ENCODE measurements around the gene LGR6. TPM values are rescaled to one million over a fixed set of nuclear protein-coding genes. Genes with fewer than 3 reads are reported as not detected.

LGR6 gene
- total and polyA plus RNA-seq, 12 donors = 0.06 to 1.0 (median 0.18) TPM; not detected in 3

- DNase-seq = no peak
- intact Hi-C loops (cut with DNase I) = no loop called here
- Histone ChIP-seq H3K4me1 (replicated peaks in 1 of 2) (peaks cover 0 to 13% of the 10 kb centered on the region in 2 donors), H3K27me3 (no peaks in the 10 kb centered on the region), H3K9me3 (replicated peaks in 1 of 3) (no peaks in the 10 kb centered on the region), H3K4me3 (no peak overlapping the region), H3K36me3 (replicated peaks in 1 of 2) (peaks cover 0 to 6% of the 10 kb centered on the region in 2 donors), H3K27ac (no peak overlapping the region)
- no peak for TF ChIP-seq CTCF (IDR thresholded peaks at IDR 0.05)
- TF ChIP-seq POLR2A (IDR thresholded peaks at IDR 0.05) = no peak
- WGBS, 4 donors = 76 to 91% (median 84%) methylated on average over 8 of the region's 8 CpGs
Measured at GRCh38 chr1:202156590-202156989, 37.0 kb upstream of the LGR6 start.

DNA sequence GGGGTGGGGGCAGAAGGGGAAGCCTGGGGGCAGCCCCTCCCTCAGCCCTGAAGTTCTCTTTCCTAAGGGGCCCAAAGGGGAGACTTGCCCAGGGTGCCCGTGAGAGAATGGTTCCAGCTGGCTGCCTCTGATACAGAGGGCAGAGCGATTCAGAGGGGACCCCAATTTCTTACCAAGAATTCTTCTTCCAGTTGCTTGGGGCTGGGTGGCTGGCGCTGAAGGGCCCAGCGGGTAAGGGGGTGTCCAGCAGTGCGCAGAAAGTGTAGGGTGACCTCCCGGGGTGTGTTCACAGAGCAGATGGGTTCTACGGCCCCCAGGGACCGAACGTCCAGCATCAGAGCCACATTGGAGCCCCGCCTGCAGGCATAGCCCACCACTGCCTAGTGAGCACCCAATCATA, 35.7 kb upstream of the LGR6 start:
- intact Hi-C loops (cut with DNase I) = no loop called here
- H3K4me1 ChIP-seq (replicated peaks in 1 of 2) = peaks cover 0 to 13% of the 10 kb centered on the region in 2 donors
- H3K9me3 ChIP-seq (replicated peaks in 1 of 3) = no peaks in the 10 kb centered on the region
- no peak overlapping the region for H3K27ac ChIP-seq
- TF ChIP-seq CTCF (IDR thresholded peaks at IDR 0.05) (no peak), POLR2A (IDR thresholded peaks at IDR 0.05) (no peak)
- DNase-seq = no peak
- H3K36me3 ChIP-seq (replicated peaks in 1 of 2) = no peaks in the 10 kb centered on the region
- 90 to 97% (median 93%) methylated on average over 10 of the region's 10 CpGs for WGBS, 4 donors
- no peak overlapping the region for H3K4me3 ChIP-seq
- H3K27me3 ChIP-seq = no peaks in the 10 kb centered on the region

GRCh38 chr1:202158810-202159533, 34.6 kb upstream of the LGR6 start:
- TF ChIP-seq CTCF (IDR thresholded peaks at IDR 0.05) = no peak
- TF ChIP-seq POLR2A (IDR thresholded peaks at IDR 0.05) = no peak
- intact Hi-C loops (cut with DNase I) = no loop called here
- H3K4me3 ChIP-seq = no peak overlapping the region
- no peaks in the 10 kb centered on the region for H3K27me3 ChIP-seq
- no peaks in the 10 kb centered on the region for H3K36me3 ChIP-seq (replicated peaks in 1 of 2)
- DNase-seq = peak in 1 of 7 donors; percentile 26
- H3K4me1 ChIP-seq (replicated peaks in 1 of 2) = peaks cover 0 to 13% of the 10 kb centered on the region in 2 donors
- no peaks in the 10 kb centered on the region for H3K9me3 ChIP-seq (replicated peaks in 1 of 3)
- WGBS, 4 donors = 61 to 72% (median 66%) methylated on average over 7 to 10 of the region's 10 CpGs
- peak overlapping the region in 1 of 5 donors; percentile 17 for H3K27ac ChIP-seq

- TF ChIP-seq CTCF (IDR thresholded peaks at IDR 0.05) (no peak), POLR2A (IDR thresholded peaks at IDR 0.05) (no peak)
- intact Hi-C loops (cut with DNase I) = no loop called here
- Histone ChIP-seq H3K4me1 (replicated peaks in 1 of 2) (peaks cover 0 to 13% of the 10 kb centered on the region in 2 donors), H3K4me3 (peak overlapping the region in 1 of 4 donors; percentile 31), H3K27ac (peak overlapping the region in 3 of 5 donors; percentile 49 to 72 (median 67)), H3K9me3 (replicated peaks in 1 of 3) (no peaks in the 10 kb centered on the region), H3K27me3 (no peaks in the 10 kb centered on the region), H3K36me3 (replicated peaks in 1 of 2) (no peaks in the 10 kb centered on the region)
- DNase-seq = peak in 1 of 7 donors; percentile 21
- WGBS, 4 donors = 52 to 77% (median 64%) methylated on average over 16 of the region's 16 CpGs
Measured at GRCh38 chr1:202159534-202160371, 33.8 kb upstream of the LGR6 start.
